HG02938 (cell line): ENCODE measurements around the gene TBCEL.

Source experiments
- ATAC-seq: cut with Tn5 transposase; IDR thresholded peaks from one replicate; pipeline ENCODE4 v1.9.1; 2021; ENCODE audit warnings: mild to moderate bottlenecking, moderate library complexity; ENCODE audit not compliant: unreplicated experiment

The TBCEL gene

DNA sequence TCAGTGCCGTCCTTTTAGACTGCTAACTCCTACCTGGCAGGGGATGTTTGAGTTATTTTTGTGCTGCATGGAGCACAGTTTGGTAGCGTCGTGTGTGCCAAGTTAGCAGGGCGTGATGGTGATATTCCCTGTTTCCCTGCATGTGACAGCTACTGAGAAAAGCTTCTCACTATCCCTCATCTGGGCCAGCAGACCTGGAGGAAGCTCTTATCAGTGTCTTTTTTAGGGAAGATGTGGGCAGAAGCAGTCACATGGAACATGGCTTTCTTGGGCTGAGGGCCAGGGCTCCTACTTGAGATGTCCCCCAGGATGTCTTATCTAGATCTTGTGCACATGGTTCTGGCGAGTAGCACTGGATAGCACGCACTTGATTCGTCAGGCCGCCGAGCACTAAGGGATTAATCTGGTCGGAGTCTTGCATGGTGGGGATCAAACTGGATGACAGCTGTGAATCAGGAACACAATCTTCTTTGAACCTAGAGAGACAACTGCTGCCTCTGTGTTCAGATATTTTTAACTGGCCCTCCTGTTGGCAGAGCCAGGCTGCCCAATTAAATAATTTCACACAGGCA, 110.9 kb downstream of the TBCEL start:
- no peak for ATAC-seq

DNA sequence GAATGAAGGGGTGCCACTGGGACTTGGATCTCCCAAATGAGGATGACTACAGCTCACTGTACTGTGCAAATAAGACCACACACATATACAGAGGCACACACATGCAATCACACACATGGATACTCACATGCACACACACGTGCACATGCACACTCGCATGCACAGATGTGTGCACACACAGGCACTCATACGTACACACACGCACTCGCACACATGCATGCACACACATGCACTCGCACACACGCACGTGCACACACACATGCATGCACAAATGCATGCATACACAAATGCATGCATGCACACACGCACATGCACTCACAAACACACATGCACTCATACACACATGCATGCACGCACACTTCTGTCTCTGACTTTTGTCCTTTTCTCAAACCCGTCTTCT, 113.1 kb downstream of the TBCEL start:
- ATAC-seq: no peak

GRCh38 chr11:121138259-121138658, 114.4 kb downstream of the TBCEL start:
- ATAC-seq: no peak

DNA sequence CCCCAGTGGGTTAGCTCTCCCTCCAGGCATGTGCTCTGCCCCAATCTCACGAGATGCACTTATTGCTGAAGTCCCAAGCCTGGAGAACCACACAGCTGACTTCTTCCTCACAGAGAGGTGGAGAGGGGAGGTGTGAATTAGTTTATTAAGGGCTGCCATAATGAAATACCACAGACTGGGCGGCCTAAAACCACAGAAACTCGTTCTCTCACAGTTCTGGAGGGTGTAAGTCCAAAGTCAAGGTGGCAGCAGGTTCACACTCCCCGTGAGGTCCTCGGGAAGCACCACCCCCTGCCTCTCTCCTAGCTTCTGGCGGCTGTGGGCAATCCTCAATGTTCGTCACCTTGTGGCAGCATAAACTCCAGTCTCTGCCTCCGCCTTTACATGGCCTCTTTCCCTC, 116.5 kb downstream of the TBCEL start:
- ATAC-seq: no peak
